MM.1S (cell line): Measurements from ENCODE around the gene DLGAP1.

ENCODE experiments used
- DNase-seq: peaks from one replicate; pipeline ENCODE4 v3.0.0-alpha.2; 2015
- H2AFZ ChIP-seq: fragments of 300-600 bp; sonication (generic); 2 replicates; pipeline ENCODE4 v1.6.0; 2016; ENCODE audit warnings: antibody characterized with exemption, low read length
- H3F3A ChIP-seq: fragments of 300-600 bp; sonication (generic); 2 replicates; pipeline ENCODE4 v1.6.1; 2016; ENCODE audit warnings: mild to moderate bottlenecking, antibody characterized with exemption, low read length, moderate library complexity, mixed read lengths; ENCODE audit not compliant: insufficient read depth
- H3K27ac ChIP-seq: fragments of 300-600 bp; sonication (generic); 2 replicates; pipeline ENCODE4 v1.5.1; 2016; ENCODE audit warnings: mild to moderate bottlenecking, low read length
- H3K27me3 ChIP-seq: fragments of 300-600 bp; sonication (generic); replicated peaks from 2 replicates; pipeline ENCODE4 v1.6.0; 2016; ENCODE audit warnings: low read length; ENCODE audit not compliant: insufficient read depth
- H3K36me3 ChIP-seq: fragments of 300-600 bp; sonication (generic); replicated peaks from 2 replicates; pipeline ENCODE4 v1.6.1; 2016; ENCODE audit warnings: mild to moderate bottlenecking, low read length, mixed read lengths; ENCODE audit not compliant: insufficient read depth
- H3K4me1 ChIP-seq: fragments of 300-600 bp; sonication (generic); 2 replicates; pipeline ENCODE4 v1.6.1; 2016; ENCODE audit warnings: low read length, mixed read lengths
- H3K4me2 ChIP-seq: fragments of 300-600 bp; sonication (generic); 2 replicates; pipeline ENCODE4 v1.6.0; 2016; ENCODE audit warnings: low read depth, low read length
- H3K4me3 ChIP-seq: fragments of 300-600 bp; sonication (generic); 2 replicates; pipeline ENCODE4 v1.5.1; 2016; ENCODE audit warnings: low read length, mixed read lengths
- H3K79me2 ChIP-seq: fragments of 300-600 bp; sonication (generic); 2 replicates; pipeline ENCODE4 v1.6.1; 2016; ENCODE audit warnings: mixed run types, low read length, mixed read lengths
- H3K9ac ChIP-seq: fragments of 300-600 bp; sonication (generic); 2 replicates; pipeline ENCODE4 v1.6.1; 2016; ENCODE audit warnings: low read length, mixed read lengths
- H3K9me2 ChIP-seq: fragments of 300-600 bp; sonication (generic); replicated peaks from 2 replicates; pipeline ENCODE4 v1.6.1; 2016; ENCODE audit warnings: mild to moderate bottlenecking, low read length, mixed read lengths; ENCODE audit not compliant: insufficient read depth
- H3K9me3 ChIP-seq: fragments of 300-600 bp; sonication (generic); replicated peaks from 2 replicates; pipeline ENCODE4 v1.6.1; 2016; ENCODE audit warnings: mild to moderate bottlenecking, low read length, mixed read lengths; ENCODE audit not compliant: insufficient read depth
- H4K20me1 ChIP-seq: fragments of 300-600 bp; sonication (generic); 2 replicates; pipeline ENCODE4 v1.6.1; 2016; ENCODE audit warnings: mild to moderate bottlenecking, low read length, moderate library complexity, mixed read lengths; ENCODE audit not compliant: insufficient read depth
- CTCF ChIP-seq: fragments of 300-600 bp; sonication (generic); IDR thresholded peaks from 2 replicates; pipeline ENCODE4 v1.5.1; 2016; ENCODE audit warnings: antibody characterized with exemption, low read length, mixed read lengths
- EZH2 ChIP-seq: fragments of 300-600 bp; sonication (generic); optimal IDR thresholded peaks from 2 replicates; pipeline ENCODE3; 2017; ENCODE audit warnings: low read depth, mild to moderate bottlenecking, antibody characterized with exemption, low read length, mixed read lengths
- EZH2phosphoT487 ChIP-seq: fragments of 300-600 bp; sonication (generic); IDR thresholded peaks from 2 replicates; pipeline ENCODE4 v1.6.1; 2018; ENCODE audit warnings: antibody characterized with exemption, low read length

DLGAP1 gene

DNA sequence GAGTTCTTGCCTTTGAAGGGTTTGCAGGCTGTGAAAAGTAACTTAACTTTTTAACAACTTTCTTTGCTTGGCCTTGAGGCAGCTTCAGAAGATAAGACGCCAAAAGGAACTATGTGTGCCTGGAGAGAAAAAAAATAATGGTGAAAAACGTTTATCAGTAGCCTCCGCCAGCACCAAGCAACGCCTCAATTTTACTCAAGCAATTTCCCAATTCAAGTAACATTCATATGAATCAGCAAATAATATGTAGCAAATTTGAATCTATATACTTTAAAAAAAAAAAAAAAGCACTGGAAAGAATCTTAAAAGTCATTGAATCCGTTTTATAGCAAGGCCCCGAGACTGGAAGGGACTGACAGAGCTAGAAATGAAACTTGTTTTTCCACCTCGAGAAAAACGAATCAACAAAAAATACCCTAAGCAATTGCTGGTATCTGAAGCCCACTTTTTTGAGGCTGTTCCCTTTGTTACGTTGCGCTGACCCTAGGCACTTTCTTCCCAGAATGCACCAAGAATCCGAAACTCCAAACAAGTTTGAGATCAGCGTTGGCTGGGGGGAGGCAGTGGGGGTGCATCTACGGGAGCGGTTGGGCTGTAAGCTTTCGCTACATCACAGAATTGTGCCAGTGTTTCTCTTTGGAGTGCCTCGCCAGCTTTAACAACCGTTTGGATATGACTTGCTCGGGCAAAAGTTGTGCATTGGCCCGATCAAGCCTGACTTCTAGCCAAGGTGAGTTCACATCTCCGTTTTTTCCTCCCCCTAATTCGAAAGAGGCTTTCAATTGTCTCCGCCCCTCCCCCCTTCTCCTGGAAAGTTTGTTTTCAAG, 1007.8 kb downstream of the DLGAP1 start:
- no peak for DNase-seq
- Histone ChIP-seq H4K20me1 (no peaks in the 10 kb centered on the region), H3K79me2 (no peaks in the 10 kb centered on the region), H3K9me3 (no peaks in the 10 kb centered on the region), H3K9ac (peak overlapping the region; percentile 91), H3K9me2 (no peaks in the 10 kb centered on the region), H3K27ac (peak overlapping the region; percentile 93), H3F3A (peaks cover 22% of the 10 kb centered on the region), H3K4me2 (peak overlapping the region; percentile 96), H3K4me3 (peak overlapping the region; percentile 75), H3K27me3 (peaks cover 29% of the 10 kb centered on the region), H3K4me1 (peaks cover 4% of the 10 kb centered on the region), H3K36me3 (no peaks in the 10 kb centered on the region), H2AFZ (peak overlapping the region; percentile 68)
- no peak for TF ChIP-seq EZH2phosphoT487
- TF ChIP-seq CTCF = no peak
- TF ChIP-seq EZH2 = no peak
